GM21360 (cell line): ENCODE measurements around the gene SLC6A3.
"Not testable (repeated sequence)": the region's sequence is repeated elsewhere in the genome, so short reads cannot be mapped to it uniquely, and the experiment has no call there.

Source experiments
- ATAC-seq: cut with Tn5 transposase; IDR thresholded peaks from one replicate; pipeline ENCODE4 v1.9.1; 2021; ENCODE audit warnings: mild to moderate bottlenecking, moderate library complexity; ENCODE audit not compliant: unreplicated experiment

SLC6A3 gene

GRCh38 chr5:1376981-1377380 lies 68.3 kb downstream of the SLC6A3 start:
- ATAC-seq: no peak

- no peak for ATAC-seq
Observed at GRCh38 chr5:1375871-1376810, 69.1 kb downstream of the SLC6A3 start.

- no peak for ATAC-seq
Observed at GRCh38 chr5:1374679-1375055, 70.6 kb downstream of the SLC6A3 start.

GRCh38 chr5:1374030-1374678 lies 71.1 kb downstream of the SLC6A3 start:
- no peak for ATAC-seq

GRCh38 chr5:1371972-1372342 lies 73.3 kb downstream of the SLC6A3 start:
- not testable (repeated sequence) for ATAC-seq

- no peak for ATAC-seq
Observed at GRCh38 chr5:1371218-1371971, 73.8 kb downstream of the SLC6A3 start.

GRCh38 chr5:1370006-1370405 lies 75.2 kb downstream of the SLC6A3 start:
- no peak for ATAC-seq

GRCh38 chr5:1368756-1369155 lies 76.5 kb downstream of the SLC6A3 start:
- ATAC-seq: no peak

- ATAC-seq: no peak
Observed at GRCh38 chr5:1368236-1368635, 77.0 kb downstream of the SLC6A3 start.

- ATAC-seq: no peak
Observed at GRCh38 chr5:1367149-1367548, 78.1 kb downstream of the SLC6A3 start.

- ATAC-seq: no peak
Observed at GRCh38 chr5:1366514-1366913, 78.7 kb downstream of the SLC6A3 start.

GRCh38 chr5:1364211-1364610 lies 81.0 kb downstream of the SLC6A3 start:
- ATAC-seq: no peak

- no peak for ATAC-seq
Observed at GRCh38 chr5:1363581-1363980, 81.7 kb downstream of the SLC6A3 start.

GRCh38 chr5:1363160-1363559 lies 82.1 kb downstream of the SLC6A3 start:
- ATAC-seq: no peak

- no peak for ATAC-seq
Observed at GRCh38 chr5:1362242-1363015, 82.8 kb downstream of the SLC6A3 start.

GRCh38 chr5:1360861-1361260 lies 84.4 kb downstream of the SLC6A3 start:
- ATAC-seq: no peak

- ATAC-seq: not testable (repeated sequence)
Observed at GRCh38 chr5:1360367-1360766, 84.9 kb downstream of the SLC6A3 start.

- no peak for ATAC-seq
Observed at GRCh38 chr5:1359713-1360112, 85.5 kb downstream of the SLC6A3 start.

GRCh38 chr5:1359031-1359645 lies 86.1 kb downstream of the SLC6A3 start:
- no peak for ATAC-seq

- ATAC-seq: no peak
Observed at GRCh38 chr5:1358726-1359025, 86.6 kb downstream of the SLC6A3 start.
